Glutamatergic neuron (in vitro differentiated cells): ENCODE results near the gene ENO1. TPM values are rescaled to one million over a fixed set of nuclear protein-coding genes. Genes with fewer than 3 reads are reported as not detected.

ENCODE experiments used
- DNase-seq: peaks from one replicate; pipeline ENCODE4 v3.0.0; 2022
- H3K27ac Mint-ChIP-seq: one replicate; pipeline ENCODE4 v1.8.0; 2020; ENCODE audit warnings: mild to moderate bottlenecking, mixed read lengths, inconsistent platforms; ENCODE audit not compliant: unreplicated experiment
- H3K27me3 Mint-ChIP-seq: one replicate; pipeline ENCODE4 v1.8.0; 2020; ENCODE audit warnings: mild to moderate bottlenecking, moderate library complexity, mixed read lengths, inconsistent platforms; ENCODE audit not compliant: unreplicated experiment
- H3K36me3 Mint-ChIP-seq: one replicate; pipeline ENCODE4 v1.8.0; 2020; ENCODE audit warnings: mild to moderate bottlenecking, mixed read lengths, inconsistent platforms; ENCODE audit not compliant: unreplicated experiment
- H3K4me1 Mint-ChIP-seq: one replicate; pipeline ENCODE4 v1.8.0; 2020; ENCODE audit warnings: mild to moderate bottlenecking, low read depth, mixed read lengths, inconsistent platforms; ENCODE audit not compliant: unreplicated experiment
- H3K4me3 Mint-ChIP-seq: one replicate; pipeline ENCODE4 v1.8.0; 2020; ENCODE audit warnings: mild to moderate bottlenecking, mixed read lengths, inconsistent platforms; ENCODE audit not compliant: unreplicated experiment
- H3K9me3 Mint-ChIP-seq: one replicate; pipeline ENCODE4 v1.8.0; 2020; ENCODE audit warnings: mild to moderate bottlenecking, moderate library complexity, mixed read lengths, inconsistent platforms; ENCODE audit not compliant: unreplicated experiment
- total RNA-seq: library from RNA; stranded (reverse); fragmentation: NEBNext Ultra II Directional; extraction: Animal tissue kit (Norgen Biotek cat#: 25700); gene quantifications from one replicate; pipeline ENCODE4 v1.2.1, GENCODE V29; 2021; ENCODE audit not compliant: unreplicated experiment
- TF ChIP-seq, protein P1 (sequence below): fragments of 200-600 bp; sonication (generic); IDR thresholded peaks from one replicate; pipeline ENCODE4 v1.5.0; 2021; ENCODE audit not compliant: partially characterized antibody, unreplicated experiment

ENO1 gene
- total RNA-seq, 1 donor from 2014 or later, result 357 TPM

DNA sequence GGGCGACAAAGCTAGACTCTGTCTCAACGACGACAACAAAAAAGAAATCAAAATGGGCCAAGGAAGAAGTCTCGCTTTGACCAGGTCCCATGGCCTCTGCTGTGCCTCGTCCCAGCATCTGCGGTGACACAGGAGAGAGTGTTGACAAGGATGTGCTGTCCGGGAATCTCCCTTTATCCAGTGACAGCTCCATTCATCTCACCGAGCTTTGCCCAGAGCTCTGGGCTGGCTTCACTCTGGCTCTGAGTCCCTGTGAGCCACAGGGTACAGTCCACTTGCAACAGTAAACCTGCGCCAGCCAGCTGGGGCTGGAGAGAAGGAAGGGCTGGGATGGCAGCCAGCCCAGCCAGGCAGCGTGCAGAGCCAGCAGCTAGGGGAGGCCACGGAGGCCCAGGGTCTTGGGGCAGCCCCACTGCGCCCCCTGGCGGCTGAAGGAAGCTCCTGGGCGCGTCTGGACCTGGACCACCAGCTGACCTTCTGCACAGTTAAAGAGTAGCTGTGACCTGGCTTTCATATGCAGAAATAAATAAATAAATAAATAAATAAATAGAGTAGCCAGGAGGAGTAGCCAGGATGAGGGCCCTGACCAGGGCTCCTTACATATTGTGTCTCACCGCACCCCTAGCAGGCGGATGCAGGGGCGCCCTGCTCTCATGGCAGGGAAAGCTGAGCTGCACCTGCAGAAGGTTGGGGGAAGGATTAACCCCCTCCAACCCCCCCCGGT lies 29.7 kb downstream of the ENO1 start:
- TF ChIP-seq, protein P1, sequence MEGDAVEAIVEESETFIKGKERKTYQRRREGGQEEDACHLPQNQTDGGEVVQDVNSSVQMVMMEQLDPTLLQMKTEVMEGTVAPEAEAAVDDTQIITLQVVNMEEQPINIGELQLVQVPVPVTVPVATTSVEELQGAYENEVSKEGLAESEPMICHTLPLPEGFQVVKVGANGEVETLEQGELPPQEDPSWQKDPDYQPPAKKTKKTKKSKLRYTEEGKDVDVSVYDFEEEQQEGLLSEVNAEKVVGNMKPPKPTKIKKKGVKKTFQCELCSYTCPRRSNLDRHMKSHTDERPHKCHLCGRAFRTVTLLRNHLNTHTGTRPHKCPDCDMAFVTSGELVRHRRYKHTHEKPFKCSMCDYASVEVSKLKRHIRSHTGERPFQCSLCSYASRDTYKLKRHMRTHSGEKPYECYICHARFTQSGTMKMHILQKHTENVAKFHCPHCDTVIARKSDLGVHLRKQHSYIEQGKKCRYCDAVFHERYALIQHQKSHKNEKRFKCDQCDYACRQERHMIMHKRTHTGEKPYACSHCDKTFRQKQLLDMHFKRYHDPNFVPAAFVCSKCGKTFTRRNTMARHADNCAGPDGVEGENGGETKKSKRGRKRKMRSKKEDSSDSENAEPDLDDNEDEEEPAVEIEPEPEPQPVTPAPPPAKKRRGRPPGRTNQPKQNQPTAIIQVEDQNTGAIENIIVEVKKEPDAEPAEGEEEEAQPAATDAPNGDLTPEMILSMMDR, result peak; percentile 95
- Mint-ChIP-seq H3K4me3 (no peak overlapping the region), H3K36me3 (peaks cover under 1% of the 10 kb centered on the region), H3K9me3 (peaks cover 9% of the 10 kb centered on the region), H3K27me3 (peaks cover 17% of the 10 kb centered on the region), H3K27ac (peak overlapping the region; percentile 43), H3K4me1 (peaks cover 29% of the 10 kb centered on the region)
- DNase-seq, result peak; percentile 97

DNA sequence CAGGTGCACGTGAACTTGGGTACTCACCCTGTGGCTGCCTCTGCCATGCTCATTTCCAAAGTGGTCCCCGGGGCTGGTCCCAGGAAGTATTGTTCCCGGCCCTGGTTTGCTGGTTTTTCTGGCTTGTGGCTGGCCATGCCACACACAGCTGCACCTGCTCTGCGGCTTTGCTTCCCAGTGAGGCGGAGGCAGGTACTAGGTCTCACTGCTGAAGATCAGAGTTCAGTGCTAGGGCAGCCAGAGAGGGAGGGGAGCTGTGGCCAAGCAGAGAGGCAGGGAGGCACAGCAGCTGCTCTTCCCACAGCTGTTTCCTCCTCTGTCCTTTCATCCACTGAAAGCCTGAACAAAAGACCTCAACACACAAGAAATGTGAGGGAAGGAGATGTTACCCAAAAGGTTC lies 30.5 kb downstream of the ENO1 start:
- Mint-ChIP-seq H3K27ac (peak overlapping the region; percentile 43), H3K4me1 (peaks cover 29% of the 10 kb centered on the region), H3K9me3 (peaks cover 11% of the 10 kb centered on the region), H3K27me3 (peaks cover 18% of the 10 kb centered on the region), H3K4me3 (no peak overlapping the region), H3K36me3 (peaks cover 4% of the 10 kb centered on the region)
- DNase-seq, result no peak
- TF ChIP-seq, protein P1, result no peak

DNA sequence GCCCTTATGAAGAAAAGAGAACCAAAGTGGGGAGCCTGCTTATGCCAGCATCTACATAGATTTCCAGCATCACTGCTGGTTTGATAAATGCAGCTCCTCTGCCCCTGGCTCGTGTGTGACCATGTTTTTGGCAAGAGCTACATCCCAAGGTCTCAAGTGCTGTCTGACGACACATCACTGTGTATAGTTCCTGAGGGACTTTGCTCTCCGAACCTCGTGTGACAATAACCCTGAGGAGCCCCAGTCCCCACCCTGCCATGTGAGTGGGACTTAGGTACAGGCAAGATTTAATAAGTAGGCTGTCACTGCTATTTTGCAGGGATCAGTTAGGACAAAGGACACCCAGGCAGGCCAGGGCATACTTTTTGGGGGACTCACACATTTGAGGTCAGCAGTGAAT lies 32.2 kb downstream of the ENO1 start:
- Mint-ChIP-seq H3K9me3 (peaks cover 16% of the 10 kb centered on the region), H3K27ac (peak overlapping the region; percentile 98), H3K27me3 (peaks cover 19% of the 10 kb centered on the region), H3K4me3 (peak overlapping the region; percentile 14), H3K36me3 (peaks cover 4% of the 10 kb centered on the region), H3K4me1 (peaks cover 32% of the 10 kb centered on the region)
- TF ChIP-seq, protein P1, result no peak
- DNase-seq, result no peak

DNA sequence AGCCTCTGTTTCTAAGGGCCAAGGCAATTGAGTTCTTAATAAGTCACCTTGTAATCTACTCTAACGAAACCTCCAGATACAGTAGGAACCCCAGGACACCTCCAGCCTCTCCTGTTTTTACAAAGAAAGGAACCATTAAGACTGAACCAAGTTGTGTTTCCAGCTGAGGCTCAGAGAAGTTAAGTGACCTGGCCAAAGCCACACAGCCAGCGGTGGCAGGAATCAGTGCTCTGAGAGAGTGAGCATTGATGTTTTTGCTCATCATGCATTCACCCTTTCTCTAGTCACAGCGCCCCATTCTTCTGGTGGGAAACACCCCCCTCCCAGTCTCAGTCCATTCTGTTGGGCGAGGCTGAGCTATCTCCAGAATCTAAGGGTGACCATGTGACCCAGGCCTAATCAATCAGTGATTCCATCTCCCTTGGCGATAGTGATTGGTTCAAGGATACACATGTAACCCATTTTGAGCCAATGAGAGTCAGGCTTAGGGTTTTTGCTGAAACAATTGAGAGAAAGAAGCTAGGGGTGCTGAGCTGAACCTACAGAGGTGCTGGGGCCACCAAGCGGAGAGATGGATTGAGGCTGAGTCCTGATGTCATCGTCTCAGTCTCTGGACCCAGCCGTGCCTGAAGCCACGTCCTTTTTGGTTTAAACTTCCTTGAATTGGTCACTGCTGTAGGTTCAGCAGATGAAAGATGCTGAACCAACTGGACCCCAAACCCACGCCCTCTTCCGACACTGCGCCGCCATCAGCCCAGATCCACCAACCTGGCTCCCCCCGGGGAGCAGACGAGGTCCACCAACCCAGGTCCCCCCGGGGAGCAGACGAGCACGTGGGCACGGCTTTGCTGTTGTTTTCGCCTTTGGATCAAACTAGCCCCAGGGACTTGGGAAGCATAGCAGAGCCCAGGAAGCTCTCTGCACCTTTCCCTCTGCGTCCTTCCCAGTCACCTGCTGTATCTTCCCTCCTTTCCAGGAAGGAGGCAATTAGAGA lies 33.1 kb downstream of the ENO1 start:
- H3K36me3 Mint-ChIP-seq, result peaks cover 4% of the 10 kb centered on the region
- H3K9me3 Mint-ChIP-seq, result peaks cover 16% of the 10 kb centered on the region
- DNase-seq, result no peak
- H3K27me3 Mint-ChIP-seq, result peaks cover 19% of the 10 kb centered on the region
- H3K27ac Mint-ChIP-seq, result peak overlapping the region; percentile 98
- TF ChIP-seq, protein P1, result no peak
- H3K4me3 Mint-ChIP-seq, result peak overlapping the region; percentile 80
- peaks cover 32% of the 10 kb centered on the region for H3K4me1 Mint-ChIP-seq
